GM23338 (cell line): ENCODE data around the gene ASB12.

Experiments used
- CREB1 ChIP-seq: fragments of 250-450 bp; sonication (Bioruptor Pico); IDR thresholded peaks from 2 replicates; pipeline ENCODE4 v1.5.0; 2020; ENCODE audit warnings: low read depth, mild to moderate bottlenecking, moderate library complexity
- CTCF ChIP-seq, 2 experiments: fragments of 200-600 bp in 1 of 2; sonication (generic) in 1 of 2; conservative IDR thresholded peaks; 2 replicates each; pipeline versions ENCODE4 v1.5.1 to v1.6.1; 2016 to 2017; ENCODE audit warnings: antibody characterized with exemption in 2 of 2, low read depth in 2 of 2, mild to moderate bottlenecking in 2 of 2, moderate library complexity in 1 of 2
- EZH2 ChIP-seq: fragments of 200-600 bp; sonication (generic); IDR thresholded peaks from one replicate; pipeline ENCODE4 v1.8.0; 2017; ENCODE audit warnings: antibody characterized with exemption, mild to moderate bottlenecking, low read depth; ENCODE audit not compliant: unreplicated experiment
- EZH2phosphoT487 ChIP-seq: fragments of 200-600 bp; sonication (generic); IDR thresholded peaks from one replicate; pipeline ENCODE4 v1.8.1; 2018; ENCODE audit warnings: antibody characterized with exemption; ENCODE audit not compliant: unreplicated experiment
- JUNB ChIP-seq: IDR thresholded peaks from one replicate; pipeline ENCODE4 v1.6.1; 2016; ENCODE audit warnings: antibody characterized with exemption; ENCODE audit not compliant: unreplicated experiment
- POLR2AphosphoS5 ChIP-seq: IDR thresholded peaks from 2 replicates; pipeline ENCODE4 v1.6.1; 2016; ENCODE audit warnings: antibody characterized with exemption, low read depth
- REST ChIP-seq: IDR thresholded peaks from one replicate; pipeline ENCODE4 v1.6.1; 2018; ENCODE audit warnings: antibody characterized with exemption; ENCODE audit not compliant: unreplicated experiment
- STAT1 ChIP-seq: IDR thresholded peaks from one replicate; pipeline ENCODE4 v1.6.1; 2016; ENCODE audit warnings: antibody characterized with exemption; ENCODE audit not compliant: unreplicated experiment
- ZNF114 ChIP-seq: fragments of 250-450 bp; sonication (Bioruptor Pico); IDR thresholded peaks from 2 replicates; pipeline ENCODE4 v1.5.0; 2020; ENCODE audit warnings: mild to moderate bottlenecking, moderate library complexity
- ZNF331 ChIP-seq: fragments of 250-450 bp; sonication (Bioruptor Pico); IDR thresholded peaks from 2 replicates; pipeline ENCODE4 v1.5.0; 2020; ENCODE audit warnings: low read depth, mild to moderate bottlenecking, moderate library complexity

GRCh38 chrX:64218023-64218422 is 12.4 kb downstream of the ASB12 start:
- TF ChIP-seq CTCF (conservative IDR thresholded peaks at IDR 0.05; ENCODE audit: low read depth in 2 of 2) (no peak), EZH2 (no peak), CREB1 (no peak), POLR2AphosphoS5 (no peak), REST (no peak), JUNB (no peak), EZH2phosphoT487 (no peak), ZNF114 (CRISPR knock-in tag) (no peak), STAT1 (no peak), ZNF331 (no peak)
